Fibroblast of peridontal ligament (primary cell): ENCODE measurements around the gene RIMBP2.
"Not testable (repeated sequence)": the region's sequence is repeated elsewhere in the genome, so short reads cannot be mapped to it uniquely, and the experiment has no call there.

Experiments used
- DNase-seq: peaks from one replicate; pipeline ENCODE4 v3.0.0-alpha.2; 2010; ENCODE audit errors: extremely low read depth

Gene RIMBP2

GRCh38 chr12:130715998-130716968, at the start of gene RIMBP2:
TSS of gene RIMBP2 (minus strand) at chr12:130716299. CDS start at chr12:130479013, 237,286 bp downstream.
- peak; percentile 20 for DNase-seq

- peak; percentile 15 for DNase-seq
Observed at GRCh38 chr12:130765186-130765659, 49.1 kb upstream of the RIMBP2 start.

DNA sequence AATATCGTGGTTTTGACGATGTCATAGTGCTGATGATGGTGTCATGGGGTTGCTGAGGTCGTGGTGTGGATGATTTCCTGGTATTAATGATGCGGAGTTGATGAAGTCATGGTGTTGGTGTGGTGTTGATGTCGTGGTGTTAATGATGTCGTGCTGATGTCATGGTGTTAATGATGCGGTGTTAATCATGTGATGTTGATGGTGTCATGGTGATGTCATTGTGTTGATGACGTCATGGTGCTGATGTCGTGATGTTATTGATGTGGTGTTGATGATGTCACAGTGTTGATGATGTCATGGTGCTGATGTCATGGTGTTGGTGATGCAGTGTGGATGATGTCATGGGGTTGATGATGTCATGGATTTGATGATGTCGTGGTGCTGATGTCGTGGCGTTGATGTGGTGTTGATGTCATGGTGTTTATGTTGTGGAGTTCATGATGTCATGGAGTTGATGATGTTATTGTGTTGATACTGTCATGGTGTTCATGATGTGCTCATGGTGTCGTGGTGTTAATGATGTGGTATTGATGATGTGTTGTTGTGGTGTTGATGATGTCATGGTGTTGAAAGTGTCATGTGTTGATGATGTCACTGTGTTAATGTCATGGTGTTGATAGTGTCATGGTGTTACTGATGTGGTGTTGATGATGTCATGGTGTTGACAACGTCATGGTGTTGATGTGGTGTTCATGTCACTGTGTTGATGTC, 48.5 kb upstream of the RIMBP2 start:
- DNase-seq = peak; percentile 31

DNA sequence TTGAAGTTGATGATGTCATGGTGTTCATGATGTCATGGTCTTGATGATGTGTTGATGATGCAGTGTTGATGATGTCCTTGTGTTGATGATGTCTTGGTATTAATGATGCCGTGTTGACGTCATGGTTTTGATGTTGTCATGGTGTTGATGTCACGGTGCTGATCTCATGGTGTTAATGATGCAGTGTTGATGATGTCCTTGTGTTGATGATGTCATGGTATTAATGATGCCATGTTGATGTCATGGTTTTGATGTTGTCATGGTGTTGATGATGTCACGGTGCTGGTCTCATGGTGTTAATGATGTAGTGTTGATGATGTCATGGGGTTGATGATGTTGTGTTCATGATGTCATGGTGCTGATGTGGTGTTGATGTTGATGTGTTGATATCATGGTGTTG, 48.0 kb upstream of the RIMBP2 start:
- peak; percentile 10 for DNase-seq

DNA sequence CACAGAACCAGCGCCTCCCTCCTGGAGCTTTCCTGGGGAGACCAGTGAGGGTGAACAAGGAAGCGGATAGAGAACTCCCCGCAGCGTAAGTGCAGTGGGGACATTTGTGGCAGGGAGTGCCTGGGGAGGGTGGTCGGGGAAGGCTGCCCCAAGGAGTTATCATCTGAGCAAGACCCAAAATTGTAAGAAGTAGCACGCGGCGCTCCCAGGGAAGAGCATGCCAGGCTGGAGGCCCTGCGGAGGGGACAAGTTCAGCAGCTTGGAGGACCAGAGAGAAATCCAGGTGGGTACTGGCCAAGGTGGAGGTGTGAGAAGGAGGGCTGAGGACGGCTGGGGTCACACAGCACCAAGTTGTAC, 46.2 kb upstream of the RIMBP2 start:
- no peak for DNase-seq

- DNase-seq = peak; percentile 60
Observed at GRCh38 chr12:130761537-130762318, 45.6 kb upstream of the RIMBP2 start.

DNA sequence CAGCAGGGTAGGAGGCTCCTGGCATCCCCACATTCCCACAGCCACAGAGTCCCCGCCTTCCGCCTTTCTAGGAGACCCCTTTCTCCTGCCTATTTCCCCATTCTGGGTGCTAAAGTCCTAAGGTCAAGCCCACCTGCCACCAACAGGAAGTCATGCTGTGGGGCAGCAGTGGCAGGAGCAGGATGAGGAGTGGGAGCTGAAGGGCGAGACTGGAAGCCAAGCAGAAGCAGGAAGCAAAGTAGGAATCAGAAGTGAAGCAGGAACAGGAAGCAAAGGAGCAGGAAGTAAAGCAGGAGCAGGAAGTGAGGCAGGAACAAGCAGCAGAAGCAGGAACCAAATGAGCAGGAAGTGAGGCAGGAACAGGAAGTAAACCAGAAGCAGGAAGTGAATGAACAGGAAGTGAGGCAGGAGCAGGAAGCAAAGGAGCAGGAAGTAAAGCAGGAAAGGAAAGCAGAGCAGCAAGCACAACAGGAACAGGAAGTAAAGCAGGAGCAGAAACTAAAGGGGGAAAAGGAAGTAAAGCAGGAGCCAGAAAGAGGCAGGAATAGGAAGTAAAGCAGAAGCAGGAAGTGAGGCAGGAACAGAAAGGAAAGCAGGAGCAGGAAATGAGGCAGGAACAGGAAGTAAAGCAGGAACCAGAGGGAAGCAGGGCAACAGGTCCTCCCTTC, 38.3 kb upstream of the RIMBP2 start:
- DNase-seq = no peak

GRCh38 chr12:130752692-130753230, 36.7 kb upstream of the RIMBP2 start:
- no peak for DNase-seq

DNA sequence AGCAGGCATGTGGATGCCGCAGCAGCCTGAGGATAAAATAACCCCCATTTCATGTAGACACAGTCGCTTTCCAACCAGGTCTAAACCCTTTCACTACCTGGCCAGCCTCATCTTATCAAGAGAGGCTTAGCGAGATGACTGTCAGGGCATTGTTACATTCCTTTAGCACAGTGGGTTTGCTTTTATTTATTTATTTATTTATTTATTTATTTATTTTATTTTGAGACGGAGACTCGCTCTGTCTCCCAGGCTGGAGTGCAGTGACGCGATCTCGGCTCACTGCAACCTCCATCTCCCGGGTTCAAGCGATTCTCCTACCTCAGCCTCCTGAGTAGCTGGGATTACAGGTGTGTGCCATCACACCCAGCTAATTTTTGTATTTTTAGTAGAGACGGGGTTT, 35.9 kb upstream of the RIMBP2 start:
- DNase-seq = not testable (repeated sequence)

DNA sequence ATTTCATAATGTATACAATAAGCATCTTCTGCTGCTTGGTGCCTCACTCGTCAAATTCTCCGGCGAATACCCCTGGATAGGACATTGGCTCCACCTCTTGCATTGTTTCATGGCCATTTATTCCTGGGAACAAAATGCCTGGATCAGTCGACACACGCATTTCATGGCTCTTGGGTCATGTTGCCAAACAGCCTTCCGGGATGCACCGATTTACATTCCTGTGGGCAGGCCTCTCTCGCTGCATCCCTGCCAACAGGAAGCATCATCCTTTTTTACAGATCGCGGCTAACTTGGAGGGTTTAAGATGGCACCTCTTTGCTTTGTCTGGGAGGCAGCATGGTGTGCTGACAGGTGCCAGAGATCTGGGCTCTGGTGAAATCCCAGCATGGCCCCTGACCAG, 32.7 kb upstream of the RIMBP2 start:
- peak; percentile 8 for DNase-seq

DNA sequence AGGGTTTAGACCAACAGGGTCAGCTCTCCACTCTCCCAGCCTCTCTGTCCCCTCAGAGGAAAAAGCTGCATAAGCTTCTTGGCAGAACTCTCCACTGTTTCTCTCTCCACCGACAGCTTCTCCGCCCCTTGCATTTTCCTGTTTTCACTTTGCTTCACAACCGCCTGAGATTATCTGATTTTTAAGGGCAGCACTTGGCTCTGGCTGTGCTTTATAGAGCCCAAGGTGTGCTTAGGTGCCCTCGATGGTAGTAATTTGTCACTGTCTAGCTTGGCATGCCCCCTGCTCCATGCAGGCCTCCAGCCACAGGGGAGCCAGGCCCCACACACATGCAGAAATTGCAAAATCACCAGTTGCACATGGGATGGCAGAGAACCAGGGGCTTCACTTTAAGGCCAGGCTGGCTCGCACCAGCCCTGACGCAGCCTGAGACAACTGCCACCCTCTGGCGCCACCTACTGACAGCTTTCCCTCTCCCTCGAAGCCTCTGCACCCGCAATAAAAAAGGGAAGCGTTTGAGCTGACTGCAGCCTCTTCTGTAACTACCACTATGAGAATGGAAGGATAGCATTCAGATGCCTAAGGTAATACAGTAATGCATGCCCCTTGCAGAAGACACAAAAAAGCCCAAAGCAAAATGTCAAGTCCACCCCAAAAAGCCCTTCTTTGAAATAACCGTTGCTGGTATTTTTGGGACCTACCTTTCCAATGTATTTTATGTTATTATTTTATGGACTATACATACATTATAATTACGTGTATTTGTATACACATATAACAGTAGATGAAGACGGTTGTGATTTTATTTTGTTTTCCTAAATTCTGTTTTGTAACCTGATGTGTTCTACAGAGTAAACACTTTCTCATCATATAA, 32.0 kb upstream of the RIMBP2 start:
- peak; percentile 69 for DNase-seq

DNA sequence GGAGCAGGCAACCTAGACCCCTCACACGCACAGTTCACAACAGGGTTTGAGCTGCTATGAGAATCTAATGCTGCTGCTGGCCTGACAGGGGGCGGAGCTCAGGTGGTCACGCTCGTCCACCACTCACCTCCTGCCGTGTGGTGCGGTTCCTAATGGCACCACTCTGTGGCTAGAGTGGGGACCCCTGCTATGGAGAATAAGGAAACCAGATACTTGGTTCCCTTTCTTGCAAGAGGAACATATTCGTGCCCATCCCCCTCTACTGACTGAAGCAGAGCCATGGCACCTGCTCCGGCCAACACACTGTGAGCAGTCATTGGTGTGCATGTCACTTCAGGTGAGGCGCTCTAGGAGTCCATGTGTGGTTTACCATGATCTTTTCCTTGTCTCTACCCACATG, 30.4 kb upstream of the RIMBP2 start:
- no peak for DNase-seq

- no peak for DNase-seq
Observed at GRCh38 chr12:130745921-130746320, 29.8 kb upstream of the RIMBP2 start.

- DNase-seq = no peak
Observed at GRCh38 chr12:130744274-130744673, 28.2 kb upstream of the RIMBP2 start.

- DNase-seq = no peak
Observed at GRCh38 chr12:130743606-130744005, 27.5 kb upstream of the RIMBP2 start.

DNA sequence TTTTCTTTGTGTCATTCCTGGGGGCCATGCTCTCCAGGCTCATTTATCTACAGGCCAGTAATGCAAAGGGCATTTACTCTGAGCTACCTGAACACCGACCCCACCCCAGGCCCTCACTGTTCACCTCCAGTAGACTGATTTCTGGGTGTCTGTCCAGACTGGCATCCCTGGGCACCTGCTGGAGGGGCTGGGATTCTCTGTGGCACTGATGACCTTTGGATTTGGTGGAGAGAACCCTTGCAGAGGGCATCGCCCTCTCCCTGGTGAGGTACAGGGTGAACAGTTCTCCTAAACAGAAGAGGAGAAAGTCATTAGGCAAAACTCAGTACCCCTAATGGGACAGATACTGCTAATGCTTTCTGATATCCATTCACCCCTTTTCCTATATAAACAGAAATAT, 27.1 kb upstream of the RIMBP2 start:
- no peak for DNase-seq

GRCh38 chr12:130742716-130743115, 26.6 kb upstream of the RIMBP2 start:
- no peak for DNase-seq

GRCh38 chr12:130742112-130742511, 26.0 kb upstream of the RIMBP2 start:
- DNase-seq = no peak

- DNase-seq = no peak
Observed at GRCh38 chr12:130739571-130739970, 23.5 kb upstream of the RIMBP2 start.

DNA sequence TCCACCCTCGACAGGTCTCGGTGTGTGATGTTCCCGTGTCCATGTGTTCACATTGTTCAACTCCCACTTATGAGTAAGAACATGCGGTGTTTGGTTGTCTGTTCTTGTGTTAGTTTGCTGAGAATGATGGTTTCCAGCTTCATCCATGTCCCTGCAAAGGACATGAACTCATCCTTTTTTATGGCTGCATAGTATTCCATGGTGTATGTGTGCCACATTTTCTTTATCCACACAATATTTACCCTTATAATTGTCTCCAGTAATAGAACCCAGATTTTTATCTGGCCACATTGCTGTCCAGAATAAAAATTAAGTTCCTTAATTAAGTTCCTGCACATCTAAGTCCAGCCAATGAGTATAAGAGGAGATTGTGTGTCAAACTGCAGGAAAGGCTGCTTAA, 22.3 kb upstream of the RIMBP2 start:
- DNase-seq = not testable (repeated sequence)
